ENCODE results near the gene KCNQ5.

GRCh38 chr6:73216859-73217258, 595.0 kb downstream of the KCNQ5 start:
- TF ChIP-seq CTCF (IDR thresholded peaks at IDR 0.05) (no peak), EP300 (IDR thresholded peaks at IDR 0.05; ENCODE audit: low read depth) (no peak), POLR2A (IDR thresholded peaks at IDR 0.05) (no peak), POLR2AphosphoS5 (IDR thresholded peaks at IDR 0.05) (no peak)

Data from transverse colon (tissue), 4 donors.